Measurements from ENCODE around the gene OR2F2. TPM values are rescaled to one million over a fixed set of nuclear protein-coding genes. Genes with fewer than 3 reads are reported as not detected.

The OR2F2 gene, protein sequence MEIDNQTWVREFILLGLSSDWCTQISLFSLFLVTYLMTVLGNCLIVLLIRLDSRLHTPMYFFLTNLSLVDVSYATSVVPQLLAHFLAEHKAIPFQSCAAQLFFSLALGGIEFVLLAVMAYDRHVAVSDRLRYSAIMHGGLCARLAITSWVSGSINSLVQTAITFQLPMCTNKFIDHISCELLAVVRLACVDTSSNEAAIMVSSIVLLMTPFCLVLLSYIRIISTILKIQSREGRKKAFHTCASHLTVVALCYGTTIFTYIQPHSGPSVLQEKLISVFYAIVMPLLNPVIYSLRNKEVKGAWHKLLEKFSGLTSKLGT
- not detected for total RNA-seq

DNA sequence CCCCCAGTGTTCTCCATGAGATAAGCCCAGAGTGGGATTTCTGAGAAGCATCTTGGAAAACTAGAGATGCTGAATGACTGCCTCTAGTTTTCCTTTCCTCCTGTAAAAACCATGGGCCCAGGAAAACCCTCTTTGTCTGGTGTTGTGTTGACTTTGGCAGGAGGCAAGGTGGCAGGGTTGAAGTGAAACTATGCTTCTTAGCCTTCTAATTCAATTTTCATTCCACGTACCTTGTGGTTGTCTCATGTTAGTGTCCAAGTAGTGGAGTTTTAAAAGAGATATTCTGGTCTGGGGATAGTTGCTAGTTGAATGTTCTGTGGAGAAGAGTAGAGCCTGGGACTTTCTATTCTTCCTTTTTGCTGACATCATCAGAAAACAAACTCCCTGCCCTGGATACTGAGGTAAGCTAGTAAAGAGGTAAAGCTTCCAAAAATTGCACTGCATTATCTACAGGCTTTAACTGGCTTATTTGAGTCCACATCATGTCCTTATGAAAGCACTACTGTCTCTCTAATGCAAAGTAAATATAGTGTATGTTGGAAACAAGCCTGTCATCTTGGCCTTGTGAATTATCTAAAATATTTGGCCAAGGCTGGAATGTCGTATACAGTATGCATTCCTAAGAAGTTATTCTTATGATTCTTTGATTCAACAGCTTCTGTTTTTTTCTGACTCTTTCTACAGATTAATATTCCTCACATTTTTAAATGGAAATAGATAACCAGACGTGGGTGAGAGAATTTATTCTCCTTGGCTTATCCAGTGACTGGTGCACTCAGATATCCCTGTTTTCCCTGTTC lies at the start of gene OR2F2:
TSS of gene OR2F2 (plus strand) at position 708 of the 800 bp plus-strand sequence. CDS start at position 708, 0 bp downstream.
- no peak for DNase-seq (ENCODE audit: low spot score)
- ATAC-seq, result no peak

DNA sequence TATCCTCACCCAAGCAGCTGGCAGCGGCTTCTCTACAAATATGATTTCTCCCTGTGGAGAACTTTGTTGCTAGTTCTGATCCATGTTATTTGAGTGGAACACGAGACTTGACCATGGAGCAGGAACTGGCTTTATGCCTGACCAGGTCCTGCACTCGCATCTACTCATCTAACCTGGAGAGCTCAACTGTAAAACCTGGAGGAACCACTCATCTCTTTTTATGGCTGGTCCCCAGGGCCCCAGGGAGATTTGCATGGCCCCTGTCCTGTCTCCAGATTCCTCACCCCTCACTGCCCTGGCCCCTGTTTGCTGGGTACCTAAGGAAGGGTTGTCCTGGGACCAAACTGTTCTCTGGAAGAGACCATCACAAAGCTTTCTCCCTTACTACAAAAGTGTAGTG lies 49.1 kb upstream of the OR2F2 start:
- ATAC-seq, result no peak
- DNase-seq (ENCODE audit: low spot score), result no peak

DNA sequence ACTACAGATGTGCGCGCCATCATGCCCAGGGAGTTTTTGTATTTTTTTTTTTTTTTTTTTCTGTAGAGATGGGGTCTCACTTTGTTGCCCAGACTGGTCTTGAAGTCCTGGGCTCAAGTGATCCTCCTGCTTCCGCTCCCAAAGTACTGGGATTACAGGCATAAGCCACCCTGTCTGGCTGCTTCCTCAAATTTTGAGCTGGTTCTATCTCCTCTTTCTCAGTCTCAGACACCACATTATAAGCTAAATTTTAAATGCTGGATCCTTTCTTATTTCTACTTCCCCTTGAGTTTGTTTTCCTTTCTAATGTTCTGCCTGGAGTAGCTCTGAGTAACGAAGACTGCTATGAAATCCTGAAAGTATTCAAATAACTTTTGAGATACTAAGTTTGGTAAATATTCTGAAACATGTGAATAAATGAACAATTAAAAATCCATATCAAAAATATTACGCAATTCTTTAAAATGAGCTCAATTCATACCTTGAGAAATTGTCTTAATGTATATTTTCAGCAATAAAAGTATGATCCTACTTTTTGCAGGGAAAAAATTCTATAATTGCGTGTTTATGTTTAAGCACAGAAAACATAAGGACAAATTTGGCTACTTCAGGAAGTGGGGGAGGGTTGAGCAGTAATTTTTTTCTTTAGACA lies 48.1 kb upstream of the OR2F2 start:
- no peak for DNase-seq (ENCODE audit: low spot score)
- ATAC-seq, result no peak

DNA sequence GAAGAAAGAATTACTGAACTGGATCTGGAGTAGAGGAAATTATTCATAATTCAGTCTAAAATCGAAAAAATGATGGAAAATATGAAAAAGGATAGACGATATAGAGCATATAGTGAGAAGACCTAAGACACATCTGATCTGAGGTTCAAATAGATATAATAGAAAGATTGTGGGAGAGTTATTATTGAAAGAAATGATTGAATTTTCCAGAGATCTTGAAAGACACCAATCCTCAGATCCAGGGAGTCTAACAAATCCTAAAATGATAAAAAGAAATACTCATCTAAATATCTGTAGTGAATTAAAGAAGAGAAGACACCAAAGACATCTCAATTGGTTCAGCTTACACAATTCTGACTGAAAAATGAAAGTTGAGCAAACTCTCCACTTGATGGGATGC lies 46.0 kb upstream of the OR2F2 start:
- no peak for DNase-seq (ENCODE audit: low spot score)
- no peak for ATAC-seq

DNA sequence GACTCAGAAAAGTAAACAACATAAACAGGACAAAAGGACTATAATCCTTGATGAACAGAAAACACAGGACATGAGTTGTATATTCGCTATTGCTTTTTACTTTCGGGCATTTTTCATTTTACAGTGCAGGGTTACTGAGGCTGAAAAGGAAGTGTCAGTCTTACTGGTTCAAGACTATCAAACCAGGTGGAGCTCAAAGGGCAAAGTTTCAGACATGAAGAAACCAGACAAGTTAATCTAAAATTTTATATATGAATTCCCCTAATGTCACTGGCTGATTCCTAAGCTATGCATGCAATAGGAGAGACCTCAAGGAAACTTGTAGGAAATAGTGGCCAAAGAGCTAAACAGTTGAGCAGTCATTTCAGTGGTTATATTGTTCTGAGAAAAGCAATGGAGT lies 44.5 kb upstream of the OR2F2 start:
- ATAC-seq, result no peak
- DNase-seq (ENCODE audit: low spot score), result no peak

DNA sequence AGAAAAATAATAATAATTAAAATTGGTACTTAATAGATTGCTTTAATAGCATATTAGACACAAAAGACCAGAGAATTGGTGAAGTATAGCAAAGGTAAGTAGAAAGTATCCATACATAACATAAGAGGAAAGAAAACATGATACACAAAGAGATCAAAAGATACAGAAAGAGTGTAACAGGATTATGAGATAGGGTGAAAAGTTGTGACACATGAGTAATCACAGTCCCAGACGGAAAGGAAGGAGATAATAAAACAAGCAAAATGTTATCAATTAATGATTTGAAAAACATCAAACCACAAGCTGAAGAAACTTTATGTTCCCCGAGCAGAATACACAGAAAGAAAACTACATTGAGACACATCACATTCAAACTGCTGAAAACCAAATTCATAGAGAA lies 43.6 kb upstream of the OR2F2 start:
- no peak for ATAC-seq
- DNase-seq (ENCODE audit: low spot score), result no peak

DNA sequence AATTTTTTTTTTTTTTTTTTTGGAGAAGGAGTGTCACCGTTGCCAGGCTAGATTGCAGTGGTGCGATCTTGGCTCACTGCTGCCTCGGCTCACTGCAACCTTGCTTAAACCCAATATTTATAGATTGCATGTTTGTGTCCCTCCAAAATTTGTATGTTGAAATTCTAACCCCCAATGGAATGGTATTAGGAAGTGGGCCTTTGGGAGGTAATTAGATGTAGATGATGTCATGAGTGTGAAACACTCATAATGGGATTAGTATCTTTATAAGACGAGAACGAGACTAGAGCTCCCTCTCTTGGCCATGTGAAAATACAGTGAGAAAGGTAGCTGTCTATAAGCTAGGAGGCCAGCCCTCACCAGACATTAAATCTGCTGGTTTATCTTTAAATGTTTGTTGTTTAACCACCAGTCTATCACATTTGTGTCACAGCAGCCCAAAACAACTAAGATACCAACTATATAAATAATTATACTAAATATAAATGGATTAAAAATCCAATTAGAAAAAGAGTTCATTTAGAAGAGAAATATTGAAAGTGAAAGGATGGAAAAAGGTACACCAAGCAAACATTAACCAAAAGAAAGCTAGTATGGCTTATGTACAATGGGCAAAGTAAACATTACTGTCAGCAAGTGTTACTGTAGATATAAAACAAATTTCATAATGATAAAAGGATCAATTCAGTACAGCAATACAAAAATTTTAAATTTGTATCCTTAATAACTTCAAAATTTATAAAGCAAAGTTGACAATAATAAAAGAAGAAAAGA lies 42.3 kb upstream of the OR2F2 start:
- DNase-seq (ENCODE audit: low spot score) (no peak), ATAC-seq (peak; percentile 99)

DNA sequence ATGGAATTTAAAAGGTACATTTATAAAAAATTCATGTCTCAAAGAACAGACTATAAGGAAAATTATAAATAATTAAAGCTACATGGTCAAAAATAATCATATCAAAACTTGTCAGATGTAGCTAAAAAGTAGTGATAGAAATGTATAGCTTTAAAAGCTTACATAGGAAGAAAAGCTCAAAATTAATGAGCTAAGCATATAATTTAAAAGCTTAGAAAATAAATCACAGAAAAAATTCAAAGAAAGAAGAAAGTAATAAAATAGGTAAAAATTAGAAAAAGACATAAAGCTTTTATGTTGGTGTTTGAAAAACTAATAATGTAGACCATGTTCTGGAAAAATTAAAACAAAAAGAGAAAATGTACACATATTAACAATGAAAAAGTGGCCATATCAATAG lies 38.4 kb upstream of the OR2F2 start:
- DNase-seq (ENCODE audit: low spot score), result no peak
- no peak for ATAC-seq

DNA sequence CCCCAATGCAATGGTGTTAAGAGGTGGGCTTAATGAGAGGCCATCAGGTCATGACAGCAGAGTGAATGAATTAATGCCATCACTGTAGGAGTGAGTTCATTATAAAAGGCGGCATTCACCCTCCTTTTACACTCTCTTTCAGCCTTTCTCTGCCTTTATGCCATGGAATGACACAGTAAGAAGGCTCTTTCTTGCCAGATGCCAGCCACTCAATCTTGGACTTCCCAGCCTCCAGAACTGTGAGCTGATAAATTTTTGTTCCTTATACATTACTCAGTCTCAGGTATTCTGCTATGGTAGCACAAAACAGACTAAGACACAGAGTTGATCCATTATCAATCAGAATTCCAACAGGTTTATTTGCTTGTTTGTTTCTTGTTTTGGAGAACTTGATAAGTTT lies 36.2 kb upstream of the OR2F2 start:
- ATAC-seq (no peak), DNase-seq (ENCODE audit: low spot score) (no peak)

DNA sequence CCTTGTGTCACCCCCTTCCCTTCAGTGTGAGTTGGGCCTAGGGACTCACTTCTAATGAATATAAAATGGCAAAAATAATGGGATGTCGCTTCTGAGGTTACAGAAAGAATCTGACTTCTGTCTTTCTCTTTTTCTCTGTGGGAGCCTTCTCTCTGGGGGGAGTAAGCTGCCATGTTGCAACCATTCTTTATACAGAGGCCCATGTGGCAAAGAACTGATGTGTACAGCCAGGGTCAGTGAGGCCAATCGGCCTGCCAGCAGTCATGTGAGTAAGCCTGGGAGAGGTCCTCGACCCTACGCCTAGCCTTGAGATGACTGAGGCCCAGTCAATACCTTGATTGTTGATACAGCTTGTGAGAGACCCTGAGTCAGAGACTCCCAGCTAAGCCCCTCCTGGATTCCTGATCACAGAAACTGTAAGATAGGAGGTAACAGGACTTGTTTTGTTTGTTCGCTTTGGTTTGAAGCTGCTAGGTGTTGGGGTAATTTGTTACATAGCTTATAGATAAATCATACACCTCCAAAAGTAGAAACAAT lies 34.7 kb upstream of the OR2F2 start:
- peak; percentile 61 for DNase-seq (ENCODE audit: low spot score)
- ATAC-seq, result peak; percentile 15

DNA sequence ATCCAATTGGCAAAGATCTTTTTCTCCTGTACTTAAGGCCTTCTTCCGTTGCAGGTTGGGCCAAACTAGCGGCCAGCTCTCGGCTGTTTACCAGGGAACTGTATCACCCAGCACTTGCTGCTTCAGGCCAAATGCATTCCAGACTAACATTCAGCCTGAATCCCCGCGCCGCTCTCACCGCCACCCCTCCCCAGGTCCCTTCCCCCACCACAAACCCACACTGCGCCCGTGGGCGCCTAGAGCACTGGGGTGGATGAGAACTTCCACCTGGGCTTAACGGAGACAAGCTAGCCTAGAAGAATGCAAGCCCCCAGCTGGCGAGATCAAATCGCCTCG lies 33.7 kb upstream of the OR2F2 start:
- ATAC-seq (peak; percentile 52), DNase-seq (ENCODE audit: low spot score) (peak; percentile 54)

DNA sequence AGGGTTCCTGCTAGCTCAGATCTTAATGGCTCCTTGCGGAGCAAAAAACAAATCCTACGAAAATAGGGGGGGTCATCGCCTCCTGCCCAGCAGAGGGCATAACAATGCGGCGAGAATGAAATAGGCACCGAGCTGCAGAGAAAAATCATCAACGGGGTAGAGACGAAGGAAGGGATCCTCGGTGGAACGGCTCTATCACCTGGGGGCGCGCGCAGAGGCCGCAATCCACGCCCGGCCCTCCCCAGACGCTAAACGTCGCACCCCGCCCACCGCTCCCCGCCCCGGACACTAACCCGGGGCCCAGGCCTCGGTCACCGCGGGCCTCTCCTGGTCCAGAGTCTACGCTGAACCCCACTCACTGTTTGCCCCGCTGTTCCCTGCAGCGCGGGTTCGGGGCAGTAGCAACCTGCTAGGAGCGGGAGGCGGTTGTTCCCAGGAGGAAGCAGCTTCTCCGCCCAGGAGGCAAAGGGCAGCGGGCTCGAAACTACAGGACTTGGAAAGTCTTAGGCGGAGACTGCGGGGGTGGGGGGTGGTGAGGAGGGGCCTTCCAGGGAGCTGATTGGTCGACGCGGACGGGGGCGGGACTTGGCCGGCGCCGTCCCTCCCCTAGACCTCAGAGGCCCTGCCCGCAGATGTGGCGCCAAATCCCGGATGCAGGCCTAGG lies 33.2 kb upstream of the OR2F2 start, which contains the start of gene TCAF1:
TSS of gene TCAF1 (minus strand) at position 509 of the 664 bp plus-strand sequence. CDS start 25,568 bp downstream, outside the sequence.
- DNase-seq (ENCODE audit: low spot score) (peak; percentile 97), ATAC-seq (peak; percentile 93)

DNA sequence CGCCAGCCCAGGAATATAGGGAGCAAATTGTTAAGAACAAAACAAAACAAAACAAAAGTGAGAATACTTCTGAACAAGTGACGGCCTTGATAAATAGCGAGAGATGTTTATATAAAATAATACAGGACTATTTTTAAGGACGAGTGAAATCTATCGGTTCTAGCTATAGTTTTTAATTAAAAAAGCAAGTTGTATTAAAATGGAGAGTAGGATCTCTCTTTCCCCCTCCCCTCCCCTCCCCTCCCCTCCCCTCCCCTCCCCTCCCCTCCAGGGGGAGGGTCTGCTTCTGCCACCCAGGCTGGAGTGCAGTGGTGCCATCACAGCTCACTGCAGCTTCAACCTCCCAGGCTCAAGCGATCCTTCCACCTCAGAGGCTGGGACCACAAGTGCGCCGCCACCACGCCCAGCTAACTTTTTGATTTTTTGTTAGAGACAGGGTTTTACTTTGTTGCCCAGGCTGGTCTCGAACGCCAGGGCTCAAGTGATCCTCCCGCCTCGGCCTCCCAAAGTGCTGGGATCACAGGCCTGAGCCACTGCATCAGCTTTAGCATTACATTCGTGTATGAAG lies 32.6 kb upstream of the OR2F2 start:
- DNase-seq (ENCODE audit: low spot score) (no peak), ATAC-seq (no peak)

DNA sequence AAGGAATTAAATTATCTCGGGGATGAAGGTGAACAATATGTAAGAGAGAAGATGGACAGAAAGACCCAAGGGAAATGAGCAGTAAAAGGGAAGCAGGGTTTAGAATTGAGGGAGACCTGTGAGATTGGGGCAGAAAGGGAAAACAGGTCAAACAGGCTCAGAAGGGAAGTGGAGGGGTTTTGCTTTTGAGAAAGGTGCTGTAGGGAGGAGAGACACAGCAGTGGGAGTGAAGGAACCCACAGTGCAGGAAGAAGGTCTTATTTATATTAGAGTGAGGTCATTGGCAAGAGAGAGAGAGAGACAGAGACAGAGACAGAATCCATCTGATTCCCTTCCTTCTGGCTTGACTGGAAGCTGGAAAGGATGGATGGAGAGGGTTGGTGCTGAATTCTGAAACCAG lies 29.5 kb upstream of the OR2F2 start:
- ATAC-seq (no peak), DNase-seq (ENCODE audit: low spot score) (no peak)

DNA sequence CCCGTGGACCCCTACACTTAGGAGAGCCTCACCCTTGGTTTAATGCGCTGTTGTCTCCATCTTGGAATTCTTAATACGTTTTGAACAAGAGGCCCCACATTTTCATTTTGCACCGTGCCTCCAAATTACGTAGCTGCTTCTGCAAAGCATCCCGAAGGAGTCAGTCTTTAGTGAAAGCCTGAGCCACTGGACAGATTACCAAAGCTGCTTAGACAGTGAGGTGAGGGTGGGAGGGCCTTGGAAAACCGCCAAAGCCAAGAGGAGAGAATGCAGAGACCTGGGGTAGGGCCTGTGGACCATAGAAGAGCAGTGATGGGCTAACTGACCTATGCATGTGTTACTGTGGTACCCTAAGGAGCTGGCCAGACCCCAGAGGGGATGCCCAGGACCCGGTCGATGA lies 28.9 kb upstream of the OR2F2 start:
- ATAC-seq (no peak), DNase-seq (ENCODE audit: low spot score) (no peak)

DNA sequence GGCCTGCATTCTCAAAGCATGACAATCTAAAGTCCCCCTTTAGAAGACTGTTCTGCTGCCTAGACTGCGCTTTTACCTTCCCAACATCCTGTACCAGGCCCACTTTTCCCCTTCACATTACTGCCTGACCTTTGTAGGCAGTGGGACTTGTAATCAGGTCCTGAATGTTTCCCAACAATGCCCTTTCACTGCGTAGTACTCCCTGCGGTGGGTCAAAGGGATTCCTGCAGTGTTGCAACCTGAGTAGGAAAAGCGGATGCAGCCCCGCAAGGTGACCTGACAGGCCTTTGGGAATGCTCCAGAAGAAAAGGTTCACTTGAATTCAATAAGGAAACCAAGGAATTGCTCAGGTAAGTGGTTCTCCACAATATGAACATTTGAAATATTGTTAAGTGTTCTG lies 28.1 kb upstream of the OR2F2 start:
- DNase-seq (ENCODE audit: low spot score) (no peak), ATAC-seq (no peak)

DNA sequence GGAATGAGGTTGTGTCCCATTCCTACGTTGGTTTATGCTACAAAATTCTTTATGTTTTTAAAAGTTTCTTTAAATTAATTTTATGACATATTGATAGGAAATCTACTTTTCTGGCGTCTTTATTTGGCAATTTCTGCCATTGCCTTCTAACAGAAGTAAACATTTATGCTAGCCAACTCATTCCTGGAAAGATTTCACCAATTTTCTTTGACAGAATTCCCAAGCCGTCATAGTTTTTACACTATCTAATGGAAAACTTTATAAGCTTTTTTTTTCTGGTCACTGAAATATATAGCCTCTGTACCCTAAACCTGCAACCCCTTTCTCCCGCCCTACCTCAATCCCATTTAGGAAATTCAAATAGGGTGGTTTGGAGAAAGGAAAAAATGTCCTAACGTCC lies 26.9 kb upstream of the OR2F2 start:
- no peak for ATAC-seq

DNA sequence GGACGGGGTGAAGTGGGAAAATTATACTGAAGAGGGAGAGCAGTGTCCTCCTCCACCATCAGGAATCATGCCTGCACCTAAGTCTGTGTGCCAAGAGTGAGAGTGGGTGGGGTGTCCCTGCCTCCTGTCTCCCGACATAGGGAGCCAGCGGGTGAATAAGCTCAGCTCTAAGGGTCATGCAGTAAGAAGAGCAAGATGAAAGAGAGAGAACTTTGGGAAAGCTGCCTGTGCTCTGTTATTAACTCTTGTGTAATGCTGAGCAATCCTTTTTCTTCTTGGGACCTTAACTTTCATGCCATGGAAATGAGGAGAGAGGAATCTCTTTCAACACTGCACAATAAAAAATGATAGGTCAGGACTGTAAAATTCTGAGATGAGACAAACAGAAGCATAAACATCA lies 25.2 kb upstream of the OR2F2 start:
- ATAC-seq, result no peak

More for the DNA sequence above, 26.9 kb upstream of the OR2F2 start:
- DNase-seq (ENCODE audit: low spot score), result no peak

DNA sequence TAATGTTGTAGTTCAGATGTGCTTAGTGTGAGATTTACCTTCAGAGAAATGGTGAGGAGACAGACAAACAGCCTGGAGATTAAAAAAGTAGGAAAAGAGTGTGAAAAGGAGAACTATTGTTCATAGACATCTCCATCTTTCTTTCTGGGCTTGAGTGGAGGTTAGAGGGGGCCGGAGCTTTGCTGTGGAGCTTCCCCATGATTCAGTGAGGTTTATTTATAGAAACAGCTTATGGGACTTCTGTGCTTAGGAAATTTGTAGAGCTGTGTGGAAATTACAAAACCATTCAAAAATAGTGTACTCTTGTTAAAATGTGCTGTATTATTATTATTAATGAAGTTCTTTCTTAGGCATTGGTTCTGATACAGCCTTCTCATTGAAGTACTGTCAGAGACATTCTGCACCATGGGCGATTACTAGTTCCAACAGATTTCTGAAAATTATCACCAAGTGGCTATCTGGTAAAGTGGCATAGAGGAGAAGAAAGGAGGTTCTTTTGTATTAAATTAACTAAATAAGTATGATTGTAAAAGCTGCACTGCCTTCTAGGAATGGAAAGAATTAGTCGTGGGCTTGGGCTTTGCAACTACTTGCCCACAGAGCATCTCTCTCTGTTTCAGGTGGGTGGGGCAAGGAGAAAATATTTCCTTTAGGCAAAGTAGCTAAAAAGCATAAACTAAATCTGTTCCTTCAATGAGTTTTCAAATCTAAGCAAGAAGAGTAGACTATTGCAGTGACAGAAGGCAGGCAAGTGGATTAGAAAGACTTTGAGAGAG lies 24.4 kb upstream of the OR2F2 start:
- ATAC-seq, result no peak
- DNase-seq (ENCODE audit: low spot score), result no peak

More for the DNA sequence above, 25.2 kb upstream of the OR2F2 start:
- no peak for DNase-seq (ENCODE audit: low spot score)

All from left lobe of liver (tissue), 2 donors.